Right lobe of liver (tissue), 6 donors: ENCODE results near the gene PPP1R7. TPM values are rescaled to one million over a fixed set of nuclear protein-coding genes. Genes with fewer than 3 reads are reported as not detected.

Experiments used
- ATAC-seq, 4 donors: fragments of 200-7000 bp; cut with Tn5 transposase; one replicate each; pipeline ENCODE4 v1.9.1; 2020; ENCODE audit warnings: mild to moderate bottlenecking in 4 of 4, moderate library complexity in 4 of 4
- DNase-seq, 3 donors: peaks; one replicate each; pipeline ENCODE4 v3.0.0-alpha.2; 2020
- H3K27ac ChIP-seq, 3 donors: fragments of 200-600 bp; one replicate each; pipeline ENCODE4 v1.8.0; 2022
- H3K27me3 ChIP-seq, 2 donors: fragments of 200-600 bp; one replicate each; pipeline ENCODE4 v1.8.0; 2022
- H3K36me3 ChIP-seq, 4 donors: fragments of 200-600 bp; sonication (generic) in 1 of 4; one replicate each; pipeline versions ENCODE4 v1.5.1 to v1.8.0; 2017 to 2022; ENCODE audit warnings: control low read depth in 1 of 4
- H3K4me1 ChIP-seq, 4 donors: fragments of 200-600 bp; sonication (generic) in 1 of 4; one replicate each; pipeline versions ENCODE4 v1.5.1 to v1.8.0; 2017 to 2022; ENCODE audit warnings: control low read depth in 1 of 4
- H3K4me3 ChIP-seq, 3 donors: fragments of 200-600 bp; one replicate each; pipeline ENCODE4 v1.8.0; 2022
- H3K9me3 ChIP-seq, 4 donors: fragments of 200-600 bp; sonication (generic) in 1 of 4; one replicate each; pipeline versions ENCODE4 v1.5.1 to v1.8.0; 2017 to 2022; ENCODE audit warnings: control low read depth in 1 of 4
- CTCF ChIP-seq, 4 donors: fragments of 200-600 bp in 3 of 4; fragments of 450-650 bp in 1 of 4; IDR thresholded peaks; one replicate each; pipeline versions ENCODE4 v1.5.1 to v1.8.0; 2016 to 2022; ENCODE audit warnings: antibody characterized with exemption in 4 of 4, mild to moderate bottlenecking in 2 of 4
- POLR2A ChIP-seq: fragments of 450-650 bp; IDR thresholded peaks from one replicate; pipeline ENCODE4 v1.6.1; 2017; ENCODE audit warnings: antibody characterized with exemption, mild to moderate bottlenecking
- WGBS: methylation state at CpG from one replicate; pipeline ENCODE4 v1.1.6; 2018; ENCODE audit warnings: low coverage, low lambda C conversion rate; ENCODE audit not compliant: insufficient coverage; ENCODE audit errors: missing lambda C conversion rate; 5-methylcytosine and 5-hydroxymethylcytosine counted together
- intact Hi-C, 2 donors: fragments of 100-400 bp; cut with DNase I; formaldehyde crosslinking; loops; one replicate each; pipeline versions ENCODE4 v1.11.2 to v1.14.1; 2022
- total RNA-seq, 6 experiments: library from RNA; depleted of rRNA in 2 of 6; stranded (reverse); fragments of >200 nt in 2 of 6; fragmentation: NEBNext Ultra II Directional in 3 of 6; extraction: Animal tissue kit (Norgen Biotek cat#: 25700) in 3 of 6; gene quantifications; one replicate each; pipeline versions ENCODE4 v1.1.0 to v1.2.4, GENCODE V29; 2016 to 2023
- donor health status: DM: no; HTN: yes; CAD: no.
- donor health status: DM: no; HTN: no; CAD: no.
- donor health status: DM: no; HTN: no; CAD: no.
- donor health status: DM: no; HTN: yes; CAD: no.
- donor health status: DM: no; HTN: yes; CAD: no.

Gene PPP1R7
- total RNA-seq, 6 experiments from 2014 or later = 27.8 to 35.7 (median 29.5) TPM

- no peak for ATAC-seq
- H3K4me1 ChIP-seq = peaks cover 0 to 1% (median under 1%) of the 10 kb centered on the region in 4 donors
- peak in 1 of 3 donors; percentile 46 for DNase-seq
- no peaks in the 10 kb centered on the region for H3K27me3 ChIP-seq
- no peaks in the 10 kb centered on the region for H3K36me3 ChIP-seq
- no peaks in the 10 kb centered on the region for H3K9me3 ChIP-seq
- no peak overlapping the region for H3K4me3 ChIP-seq
- TF ChIP-seq CTCF (IDR thresholded peaks at IDR 0.05) (no peak), POLR2A (no peak)
- H3K27ac ChIP-seq = no peak overlapping the region
- intact Hi-C loops = no loop called here
- WGBS = 100% methylated on average over 5 of the region's 24 CpGs
Observed at GRCh38 chr2:241118737-241119505, 31.3 kb upstream of the PPP1R7 start.

- ATAC-seq (no peak), DNase-seq (no peak)
- no peaks in the 10 kb centered on the region for H3K9me3 ChIP-seq
- 97% methylated on average over 2 of the region's 2 CpGs for WGBS
- H3K27me3 ChIP-seq = no peaks in the 10 kb centered on the region
- intact Hi-C loops = no loop called here
- H3K4me1 ChIP-seq = peaks cover 0 to 6% (median 2%) of the 10 kb centered on the region in 4 donors
- H3K27ac ChIP-seq = no peak overlapping the region
- H3K4me3 ChIP-seq = no peak overlapping the region
- no peak for TF ChIP-seq POLR2A
- TF ChIP-seq CTCF (IDR thresholded peaks at IDR 0.05) = no peak
- no peaks in the 10 kb centered on the region for H3K36me3 ChIP-seq
Observed at GRCh38 chr2:241120440-241120839, 29.8 kb upstream of the PPP1R7 start.

GRCh38 chr2:241121008-241121407 is 29.3 kb upstream of the PPP1R7 start:
- no peak for DNase-seq
- no peak overlapping the region for H3K27ac ChIP-seq
- no peak for TF ChIP-seq POLR2A
- no peak for TF ChIP-seq CTCF (IDR thresholded peaks at IDR 0.05)
- no peak for ATAC-seq
- WGBS = 77% methylated on average over 5 of the region's 5 CpGs
- no peaks in the 10 kb centered on the region for H3K9me3 ChIP-seq
- intact Hi-C loops = no loop called here
- H3K4me3 ChIP-seq = no peak overlapping the region
- no peaks in the 10 kb centered on the region for H3K27me3 ChIP-seq
- H3K4me1 ChIP-seq = peaks cover 0 to 6% (median 2%) of the 10 kb centered on the region in 4 donors
- H3K36me3 ChIP-seq = no peaks in the 10 kb centered on the region

GRCh38 chr2:241122376-241123002 is 27.8 kb upstream of the PPP1R7 start:
- no peak for ATAC-seq
- Histone ChIP-seq H3K9me3 (no peaks in the 10 kb centered on the region), H3K4me3 (no peak overlapping the region), H3K4me1 (peaks cover 0 to 6% (median 2%) of the 10 kb centered on the region in 4 donors), H3K27me3 (no peaks in the 10 kb centered on the region), H3K27ac (no peak overlapping the region), H3K36me3 (no peaks in the 10 kb centered on the region)
- no peak for TF ChIP-seq CTCF (IDR thresholded peaks at IDR 0.05)
- 93% methylated on average over 3 of the region's 19 CpGs for WGBS
- peak in 1 of 3 donors; percentile 37 for DNase-seq
- intact Hi-C loops = no loop called here
